ENCODE data around the gene PRSS21.

PRSS21 gene

DNA sequence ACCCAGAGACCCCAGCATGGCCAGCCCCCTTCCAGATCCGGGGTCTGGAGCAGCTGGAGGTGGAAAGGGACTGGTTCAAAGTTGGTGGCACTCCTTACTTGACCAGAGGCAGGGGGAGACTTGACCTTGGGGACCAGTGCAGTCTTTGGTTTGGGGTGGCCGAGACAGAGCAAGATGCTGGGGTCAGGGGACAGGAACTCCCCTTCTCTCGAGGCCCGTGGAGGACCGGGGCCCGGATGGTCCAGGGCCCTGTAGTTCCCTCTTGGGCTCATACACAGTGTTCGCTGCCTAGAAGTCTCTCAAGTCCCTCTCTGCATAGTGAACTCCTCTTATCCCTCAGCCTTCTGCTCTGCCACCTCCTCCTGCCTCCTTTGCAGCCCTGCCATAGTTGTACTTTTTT is 29.1 kb upstream of the PRSS21 start:
- no peaks in the 10 kb centered on the region for H3K9me3 ChIP-seq
- no peak overlapping the region for H3K4me3 ChIP-seq
- TF ChIP-seq Cebpa-rat (IDR thresholded peaks at IDR 0.05): no peak
- H3K4me2 ChIP-seq: no peak overlapping the region
- H3K4me1 ChIP-seq: peaks cover 7% of the 10 kb centered on the region; the same call in 1 of the 2 replicates
- H3K9ac ChIP-seq: no peak overlapping the region
- no peaks in the 10 kb centered on the region for H4K20me1 ChIP-seq
- peaks cover 30% of the 10 kb centered on the region for H3K27me3 ChIP-seq
- no peaks in the 10 kb centered on the region for H3K36me3 ChIP-seq
- no peak overlapping the region for H3K27ac ChIP-seq

DNA sequence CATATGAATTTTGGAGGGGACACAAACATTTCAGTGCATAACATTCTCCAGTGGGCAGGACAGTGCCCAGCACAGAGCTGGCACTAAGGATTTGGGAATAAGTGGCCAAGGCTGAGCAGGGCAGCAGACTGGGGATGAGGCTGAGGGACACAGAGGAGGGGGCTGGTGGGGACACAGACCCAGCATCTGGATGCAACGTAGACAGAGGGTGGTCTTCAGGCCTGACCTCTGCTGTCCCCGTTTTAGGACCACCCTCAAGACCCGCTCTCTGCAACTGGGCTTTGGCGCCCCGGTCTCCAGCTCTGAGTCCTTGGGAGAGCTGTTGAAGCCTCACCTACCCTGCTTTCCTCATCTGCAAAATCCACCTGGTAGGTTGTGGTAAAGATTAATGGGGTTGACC is 26.4 kb upstream of the PRSS21 start:
- H3K27me3 ChIP-seq: peaks cover 10% of the 10 kb centered on the region
- H3K36me3 ChIP-seq: no peaks in the 10 kb centered on the region
- no peak overlapping the region for H3K27ac ChIP-seq
- no peak overlapping the region for H3K4me2 ChIP-seq
- H4K20me1 ChIP-seq: no peaks in the 10 kb centered on the region
- no peak for TF ChIP-seq Cebpa-rat (IDR thresholded peaks at IDR 0.05)
- no peaks in the 10 kb centered on the region for H3K4me1 ChIP-seq
- no peaks in the 10 kb centered on the region for H3K9me3 ChIP-seq
- H3K4me3 ChIP-seq: no peak overlapping the region
- H3K9ac ChIP-seq: no peak overlapping the region

DNA sequence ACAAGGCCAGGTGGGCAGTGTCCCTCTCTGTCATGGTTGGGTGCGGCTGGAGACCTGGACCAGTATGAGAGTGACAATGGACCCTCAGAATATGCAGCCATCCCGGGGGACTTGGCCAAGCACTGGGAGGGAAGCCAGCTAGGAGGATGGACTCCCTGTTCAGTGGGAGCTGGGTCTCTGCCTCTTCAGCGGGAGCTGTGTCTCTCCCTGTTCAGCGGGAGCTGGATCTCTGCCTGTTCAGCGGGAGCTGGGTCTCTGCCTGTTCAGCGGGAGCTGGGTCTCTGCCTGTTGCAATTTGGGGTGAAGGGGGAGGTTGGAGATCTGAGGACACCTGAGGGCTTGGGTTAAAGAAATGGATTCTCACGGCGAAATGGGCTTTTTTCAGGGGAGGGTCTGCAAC is 25.9 kb upstream of the PRSS21 start:
- H3K9ac ChIP-seq: no peak overlapping the region
- H3K27me3 ChIP-seq: peaks cover 5% of the 10 kb centered on the region
- no peak overlapping the region for H3K4me3 ChIP-seq
- H4K20me1 ChIP-seq: no peaks in the 10 kb centered on the region
- no peaks in the 10 kb centered on the region for H3K4me1 ChIP-seq
- no peak overlapping the region for H3K27ac ChIP-seq
- no peaks in the 10 kb centered on the region for H3K9me3 ChIP-seq
- H3K4me2 ChIP-seq: no peak overlapping the region
- TF ChIP-seq Cebpa-rat (IDR thresholded peaks at IDR 0.05): no peak
- H3K36me3 ChIP-seq: no peaks in the 10 kb centered on the region

DNA sequence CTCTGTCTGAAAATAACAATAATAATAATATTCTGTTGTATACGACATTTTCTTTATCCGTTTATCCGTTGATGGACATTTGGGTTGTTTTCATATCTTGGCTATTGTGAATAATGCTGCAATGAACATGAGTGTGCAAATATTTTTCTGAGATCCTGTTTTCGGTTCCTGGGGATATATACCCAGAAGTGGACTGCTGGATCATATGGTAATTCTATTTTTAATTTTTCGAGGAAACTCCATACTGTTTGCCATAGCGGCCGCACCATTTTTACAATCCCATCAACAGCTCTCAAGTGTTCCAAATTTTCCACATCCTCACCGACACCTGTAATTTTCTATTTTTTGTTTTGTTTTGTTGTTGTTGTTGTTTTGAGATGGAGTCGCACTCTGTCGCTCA is 24.1 kb upstream of the PRSS21 start:
- Histone ChIP-seq H3K27ac (no peak overlapping the region), H3K9me3 (0 out of 2 replicates have a peak, but pooled peaks cover 4% of the 10 kb centered on the region), H3K9ac (no peak overlapping the region), H3K27me3 (no peaks in the 10 kb centered on the region; the same call in 1 of the 2 replicates), H4K20me1 (no peaks in the 10 kb centered on the region), H3K4me3 (no peak overlapping the region), H3K4me1 (no peaks in the 10 kb centered on the region), H3K36me3 (no peaks in the 10 kb centered on the region), H3K4me2 (no peak overlapping the region)
- TF ChIP-seq Cebpa-rat (IDR thresholded peaks at IDR 0.05): no peak

DNA sequence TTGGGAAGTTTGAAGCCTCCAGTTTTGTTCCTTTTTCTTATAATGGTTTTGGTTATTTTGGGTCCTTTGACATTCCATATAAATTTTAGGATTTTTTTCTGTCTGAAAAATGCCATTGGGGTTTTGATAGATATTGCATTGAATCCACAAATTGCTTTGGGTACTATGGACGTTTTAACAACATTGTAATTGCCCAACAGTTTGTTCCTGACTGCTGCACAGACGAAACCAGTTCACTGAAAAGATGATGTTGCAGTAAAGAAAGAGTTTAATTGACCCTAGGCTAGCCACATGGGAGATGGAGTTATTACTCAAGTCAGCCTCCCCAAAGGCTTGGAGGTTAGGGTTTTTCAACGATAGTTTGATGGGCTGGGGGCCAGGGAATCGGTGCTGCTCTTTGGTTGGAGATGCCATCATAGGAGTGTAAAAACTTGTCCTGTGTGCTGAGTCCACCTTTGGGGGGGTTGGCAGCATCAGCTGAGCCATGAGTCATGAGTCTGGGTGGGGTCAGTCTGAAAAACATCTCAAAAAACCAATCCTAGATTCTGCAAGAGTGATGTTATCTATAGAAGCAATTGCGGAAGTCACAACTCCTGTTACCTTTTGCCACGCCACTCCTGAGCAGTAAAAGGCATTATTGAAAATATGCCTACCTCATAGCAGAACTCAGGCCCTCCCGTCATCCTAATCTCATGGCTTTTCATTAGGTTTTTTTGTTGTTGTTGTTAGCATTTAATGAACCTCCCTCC is 21.5 kb upstream of the PRSS21 start:
- H3K27ac ChIP-seq: no peak overlapping the region
- H3K9me3 ChIP-seq: peaks cover 9% of the 10 kb centered on the region; the same call in 1 of the 2 replicates
- H3K4me3 ChIP-seq: no peak overlapping the region
- no peaks in the 10 kb centered on the region for H3K4me1 ChIP-seq
- no peak overlapping the region for H3K4me2 ChIP-seq
- no peaks in the 10 kb centered on the region for H3K36me3 ChIP-seq
- H4K20me1 ChIP-seq: no peaks in the 10 kb centered on the region
- no peak for TF ChIP-seq Cebpa-rat (IDR thresholded peaks at IDR 0.05)
- no peak overlapping the region for H3K9ac ChIP-seq
- H3K27me3 ChIP-seq: no peaks in the 10 kb centered on the region

DNA sequence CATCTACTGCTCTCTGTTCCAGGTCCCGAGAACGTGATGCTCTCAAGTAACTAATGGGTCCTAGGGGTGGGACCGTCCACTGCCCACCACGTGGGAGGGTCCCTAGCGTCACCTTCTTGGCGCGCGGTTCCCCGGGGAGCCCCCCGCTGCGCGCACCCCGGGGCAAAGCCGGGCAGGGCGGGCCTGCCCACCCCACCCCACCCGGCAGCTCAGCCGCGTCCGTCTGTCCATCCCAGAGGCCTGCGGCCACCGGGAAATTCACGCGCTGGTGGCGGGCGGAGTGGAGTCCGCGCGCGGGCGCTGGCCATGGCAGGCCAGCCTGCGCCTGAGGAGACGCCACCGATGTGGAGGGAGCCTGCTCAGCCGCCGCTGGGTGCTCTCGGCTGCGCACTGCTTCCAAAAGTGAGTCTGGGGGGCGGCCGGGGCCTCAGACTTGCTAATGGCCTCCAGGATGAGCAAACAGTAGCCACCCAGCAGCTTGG is 18.3 kb upstream of the PRSS21 start:
- no peaks in the 10 kb centered on the region for H3K36me3 ChIP-seq

DNA sequence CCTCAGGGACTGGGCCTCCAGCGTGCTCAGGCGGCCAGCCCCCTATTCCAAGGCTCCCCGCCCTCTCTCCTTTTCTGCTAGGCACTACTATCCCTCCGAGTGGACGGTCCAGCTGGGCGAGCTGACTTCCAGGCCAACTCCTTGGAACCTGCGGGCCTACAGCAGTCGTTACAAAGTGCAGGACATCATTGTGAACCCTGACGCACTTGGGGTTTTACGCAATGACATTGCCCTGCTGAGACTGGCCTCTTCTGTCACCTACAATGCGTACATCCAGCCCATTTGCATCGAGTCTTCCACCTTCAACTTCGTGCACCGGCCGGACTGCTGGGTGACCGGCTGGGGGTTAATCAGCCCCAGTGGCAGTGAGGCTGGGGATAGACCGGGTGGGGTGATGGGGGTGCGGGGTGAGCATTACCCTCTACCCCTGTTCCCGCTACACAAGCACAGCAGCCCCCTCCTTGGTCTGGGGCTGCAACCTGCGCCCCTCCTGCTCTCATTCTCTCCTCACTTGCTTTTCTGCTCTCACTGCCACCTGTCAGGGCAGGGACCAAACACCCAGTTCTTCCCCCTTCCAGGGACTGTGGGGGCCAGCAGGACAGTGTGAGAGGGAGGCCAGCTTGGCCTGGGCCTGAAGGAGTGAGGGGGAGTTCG is 17.7 kb upstream of the PRSS21 start:
- H3K9me3 ChIP-seq: peaks cover 17% of the 10 kb centered on the region
- H3K9ac ChIP-seq: no peak overlapping the region
- H3K27ac ChIP-seq: no peak overlapping the region
- H3K36me3 ChIP-seq: no peaks in the 10 kb centered on the region
- no peaks in the 10 kb centered on the region; the same call in 1 of the 2 replicates for H3K27me3 ChIP-seq
- no peak overlapping the region for H3K4me2 ChIP-seq
- H3K4me3 ChIP-seq: no peak overlapping the region
- H4K20me1 ChIP-seq: no peaks in the 10 kb centered on the region
- no peaks in the 10 kb centered on the region for H3K4me1 ChIP-seq
- TF ChIP-seq Cebpa-rat (IDR thresholded peaks at IDR 0.05): no peak

More for the DNA sequence above, 18.3 kb upstream of the PRSS21 start:
- no peak for TF ChIP-seq Cebpa-rat (IDR thresholded peaks at IDR 0.05)
- Histone ChIP-seq H3K9ac (no peak overlapping the region), H3K4me2 (no peak overlapping the region), H3K27me3 (no peaks in the 10 kb centered on the region), H3K27ac (no peak overlapping the region), H4K20me1 (no peaks in the 10 kb centered on the region), H3K4me1 (no peaks in the 10 kb centered on the region), H3K9me3 (peaks cover 11% of the 10 kb centered on the region), H3K4me3 (no peak overlapping the region)

DNA sequence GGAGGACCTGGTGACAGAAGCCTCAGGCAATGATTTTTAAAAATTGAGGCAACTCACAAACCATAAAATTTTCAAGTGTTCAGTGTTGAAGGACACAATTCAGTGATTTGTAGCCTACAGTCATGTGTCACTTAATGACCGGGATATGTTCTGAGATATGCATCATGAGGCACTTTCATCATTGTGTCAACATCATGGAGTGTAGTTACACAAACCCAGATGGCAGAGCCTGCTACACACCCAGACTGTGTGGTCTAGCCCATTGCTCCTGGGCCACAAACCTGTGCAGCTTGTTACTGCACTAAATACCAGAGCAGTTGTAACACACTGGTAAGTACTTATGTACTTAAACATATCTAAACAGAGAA is 17.2 kb upstream of the PRSS21 start:
- H3K4me3 ChIP-seq: no peak overlapping the region
- H3K9me3 ChIP-seq: peaks cover 22% of the 10 kb centered on the region
- H3K4me2 ChIP-seq: no peak overlapping the region
- TF ChIP-seq Cebpa-rat (IDR thresholded peaks at IDR 0.05): no peak
- no peak overlapping the region for H3K9ac ChIP-seq
- H3K36me3 ChIP-seq: no peaks in the 10 kb centered on the region
- no peak overlapping the region for H3K27ac ChIP-seq
- no peaks in the 10 kb centered on the region; the same call in 1 of the 2 replicates for H3K27me3 ChIP-seq
- no peaks in the 10 kb centered on the region for H4K20me1 ChIP-seq
- no peaks in the 10 kb centered on the region for H3K4me1 ChIP-seq

DNA sequence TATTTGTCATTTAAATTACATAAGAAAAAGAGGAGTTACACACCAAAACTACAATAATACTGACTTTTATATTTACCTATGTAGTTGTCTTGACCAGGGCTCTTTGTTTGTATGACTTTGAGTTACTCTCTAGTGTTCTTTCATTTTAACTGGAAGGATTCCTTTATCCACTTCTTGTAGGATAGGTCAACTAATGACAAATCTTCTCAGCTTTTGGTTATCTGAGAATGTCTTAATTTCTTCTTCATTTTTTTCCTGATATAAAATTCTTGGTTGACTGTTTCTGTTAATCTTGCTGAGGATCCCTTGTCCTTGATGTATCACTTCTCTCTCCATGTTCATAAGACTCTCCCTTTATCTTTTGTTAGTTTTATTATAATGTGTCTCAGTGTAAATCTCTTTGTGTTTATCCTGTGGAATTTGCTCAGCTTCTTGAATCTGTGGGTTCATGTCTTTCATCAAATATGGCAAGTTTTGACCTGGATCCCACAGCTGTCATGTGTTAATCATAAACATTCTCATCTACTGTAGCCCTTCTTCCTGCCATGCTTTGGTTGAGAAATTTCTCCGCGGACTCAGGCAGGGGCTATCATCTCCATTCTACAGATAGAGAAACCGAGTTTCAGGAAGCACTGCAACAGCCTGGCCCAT is 13.4 kb upstream of the PRSS21 start:
- Histone ChIP-seq H3K4me3 (no peak overlapping the region), H3K9me3 (peaks cover 20% of the 10 kb centered on the region), H3K27me3 (no peaks in the 10 kb centered on the region; the same call in 1 of the 2 replicates), H3K4me1 (no peaks in the 10 kb centered on the region), H3K36me3 (no peaks in the 10 kb centered on the region), H3K27ac (no peak overlapping the region), H4K20me1 (no peaks in the 10 kb centered on the region), H3K4me2 (no peak overlapping the region), H3K9ac (no peak overlapping the region)
- TF ChIP-seq Cebpa-rat (IDR thresholded peaks at IDR 0.05): no peak

DNA sequence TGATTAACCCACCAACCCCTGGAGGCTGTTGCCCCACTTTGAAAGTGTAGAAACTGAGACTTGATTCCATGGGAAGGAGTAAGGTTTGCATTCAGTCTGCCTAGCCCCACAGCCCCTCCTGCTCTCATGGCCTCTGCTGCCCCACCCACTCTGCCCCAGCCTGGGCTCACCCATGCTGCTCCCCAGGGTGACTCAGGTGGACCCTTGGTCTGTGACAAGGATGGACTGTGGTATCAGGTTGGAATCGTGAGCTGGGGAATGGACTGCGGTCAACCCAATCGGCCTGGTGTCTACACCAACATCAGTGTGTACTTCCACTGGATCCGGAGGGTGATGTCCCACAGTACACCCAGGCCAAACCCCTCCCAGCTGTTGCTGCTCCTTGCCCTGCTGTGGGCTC is 12.3 kb upstream of the PRSS21 start:
- no peak overlapping the region for H3K9ac ChIP-seq
- H3K9me3 ChIP-seq: peaks cover 20% of the 10 kb centered on the region
- no peaks in the 10 kb centered on the region for H4K20me1 ChIP-seq
- H3K27me3 ChIP-seq: no peaks in the 10 kb centered on the region; the same call in 1 of the 2 replicates
- H3K36me3 ChIP-seq: no peaks in the 10 kb centered on the region
- H3K4me2 ChIP-seq: no peak overlapping the region
- H3K27ac ChIP-seq: no peak overlapping the region
- no peak overlapping the region for H3K4me3 ChIP-seq
- no peak for TF ChIP-seq Cebpa-rat (IDR thresholded peaks at IDR 0.05)
- no peaks in the 10 kb centered on the region for H3K4me1 ChIP-seq
